ENCODE data around the gene SLC41A3. TPM values are rescaled to one million over a fixed set of nuclear protein-coding genes. Genes with fewer than 3 reads are reported as not detected.

Gene SLC41A3
- total RNA-seq, 4 donors from 2014 or later: 34.5 to 62.3 (median 37.9) TPM

DNA sequence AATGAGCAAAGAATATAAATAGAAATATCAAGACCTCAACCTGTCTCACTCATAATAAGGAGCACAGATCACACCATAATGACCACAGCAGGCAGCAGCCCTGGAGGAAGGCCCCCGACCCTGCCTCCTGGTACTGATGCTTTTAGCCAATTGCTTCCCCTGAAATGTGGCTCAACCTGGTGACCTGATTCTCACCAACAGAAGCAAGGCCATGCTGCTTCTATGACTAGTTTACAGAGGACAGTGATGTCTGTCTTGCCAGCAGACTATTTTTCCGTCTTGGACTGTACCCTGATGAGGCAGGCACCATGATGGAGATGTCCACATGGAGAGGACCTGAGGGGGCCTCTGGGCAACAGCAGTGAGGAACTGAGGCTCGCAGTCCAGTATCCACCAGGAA lies 18.0 kb downstream of the SLC41A3 start:
- TF ChIP-seq, protein P1, sequence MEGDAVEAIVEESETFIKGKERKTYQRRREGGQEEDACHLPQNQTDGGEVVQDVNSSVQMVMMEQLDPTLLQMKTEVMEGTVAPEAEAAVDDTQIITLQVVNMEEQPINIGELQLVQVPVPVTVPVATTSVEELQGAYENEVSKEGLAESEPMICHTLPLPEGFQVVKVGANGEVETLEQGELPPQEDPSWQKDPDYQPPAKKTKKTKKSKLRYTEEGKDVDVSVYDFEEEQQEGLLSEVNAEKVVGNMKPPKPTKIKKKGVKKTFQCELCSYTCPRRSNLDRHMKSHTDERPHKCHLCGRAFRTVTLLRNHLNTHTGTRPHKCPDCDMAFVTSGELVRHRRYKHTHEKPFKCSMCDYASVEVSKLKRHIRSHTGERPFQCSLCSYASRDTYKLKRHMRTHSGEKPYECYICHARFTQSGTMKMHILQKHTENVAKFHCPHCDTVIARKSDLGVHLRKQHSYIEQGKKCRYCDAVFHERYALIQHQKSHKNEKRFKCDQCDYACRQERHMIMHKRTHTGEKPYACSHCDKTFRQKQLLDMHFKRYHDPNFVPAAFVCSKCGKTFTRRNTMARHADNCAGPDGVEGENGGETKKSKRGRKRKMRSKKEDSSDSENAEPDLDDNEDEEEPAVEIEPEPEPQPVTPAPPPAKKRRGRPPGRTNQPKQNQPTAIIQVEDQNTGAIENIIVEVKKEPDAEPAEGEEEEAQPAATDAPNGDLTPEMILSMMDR (IDR thresholded peaks at IDR 0.05): no peak
- DNase-seq (ENCODE audit: low spot score) (no peak), ATAC-seq (ENCODE audit: low FRiP score) (no peak)

DNA sequence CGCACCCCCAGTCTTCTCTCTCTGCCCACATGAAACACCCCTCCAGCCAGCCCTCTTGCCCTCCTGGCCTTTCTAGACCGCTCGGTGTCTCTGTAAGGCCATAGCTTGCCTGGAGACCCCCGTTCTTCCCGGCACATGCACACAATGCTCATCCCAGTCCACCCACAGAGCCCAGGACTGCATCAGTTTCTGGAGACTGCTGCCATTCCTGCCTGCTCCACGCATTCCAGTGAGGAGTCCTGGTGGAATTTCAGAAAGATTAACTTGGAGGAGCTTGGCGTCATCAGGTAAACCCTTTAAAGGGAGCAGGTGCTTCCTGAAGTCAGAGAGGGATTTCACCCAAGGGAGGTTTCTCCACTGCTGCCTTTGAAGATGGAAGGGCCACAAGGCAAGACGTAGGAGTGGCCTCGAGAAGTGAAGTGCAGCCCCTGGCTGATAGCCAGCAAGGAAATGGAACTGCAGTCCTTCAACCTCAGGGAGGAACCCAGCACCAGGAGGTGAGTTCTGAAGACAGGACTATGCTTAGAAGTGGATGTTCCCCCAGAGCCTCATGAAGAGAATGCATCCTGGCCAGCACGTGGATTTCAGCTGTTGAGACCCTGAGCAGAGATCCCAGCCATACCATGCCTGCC lies 19.2 kb downstream of the SLC41A3 start:
- TF ChIP-seq, protein P1 (IDR thresholded peaks at IDR 0.05): no peak
- no peak for ATAC-seq (ENCODE audit: low FRiP score)
- no peak for DNase-seq (ENCODE audit: low spot score)

DNA sequence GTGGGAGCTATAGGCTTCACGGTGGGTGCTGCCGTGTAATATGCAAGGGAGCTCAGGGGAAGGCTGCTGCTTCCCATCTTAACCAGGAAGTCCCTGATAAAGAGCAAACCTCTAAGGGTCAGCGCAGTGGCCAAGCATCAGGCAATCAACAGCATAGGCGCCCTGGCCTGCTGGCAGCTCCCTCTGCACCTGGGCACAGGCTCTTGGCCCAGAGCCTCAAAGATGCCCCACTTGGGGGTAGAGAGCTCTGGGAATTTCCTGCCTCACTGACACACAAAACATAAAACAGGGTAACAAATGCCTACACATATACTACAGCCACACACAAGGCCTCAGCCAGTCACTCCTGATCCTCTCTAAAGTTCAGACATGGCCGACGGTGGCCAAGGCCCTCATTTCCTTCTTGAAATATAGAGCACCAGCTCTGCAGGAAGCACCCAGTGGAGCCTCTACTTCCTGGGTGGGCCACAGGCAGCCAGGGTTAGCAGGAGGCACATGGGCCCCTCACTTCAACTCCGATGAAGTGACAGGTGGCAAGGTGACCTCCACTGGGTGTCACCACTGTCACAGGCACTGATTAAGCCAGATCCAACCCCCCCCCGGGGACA lies 20.5 kb downstream of the SLC41A3 start:
- ATAC-seq (ENCODE audit: low FRiP score): no peak
- TF ChIP-seq, protein P1 (IDR thresholded peaks at IDR 0.05): no peak
- no peak for DNase-seq (ENCODE audit: low spot score)

DNA sequence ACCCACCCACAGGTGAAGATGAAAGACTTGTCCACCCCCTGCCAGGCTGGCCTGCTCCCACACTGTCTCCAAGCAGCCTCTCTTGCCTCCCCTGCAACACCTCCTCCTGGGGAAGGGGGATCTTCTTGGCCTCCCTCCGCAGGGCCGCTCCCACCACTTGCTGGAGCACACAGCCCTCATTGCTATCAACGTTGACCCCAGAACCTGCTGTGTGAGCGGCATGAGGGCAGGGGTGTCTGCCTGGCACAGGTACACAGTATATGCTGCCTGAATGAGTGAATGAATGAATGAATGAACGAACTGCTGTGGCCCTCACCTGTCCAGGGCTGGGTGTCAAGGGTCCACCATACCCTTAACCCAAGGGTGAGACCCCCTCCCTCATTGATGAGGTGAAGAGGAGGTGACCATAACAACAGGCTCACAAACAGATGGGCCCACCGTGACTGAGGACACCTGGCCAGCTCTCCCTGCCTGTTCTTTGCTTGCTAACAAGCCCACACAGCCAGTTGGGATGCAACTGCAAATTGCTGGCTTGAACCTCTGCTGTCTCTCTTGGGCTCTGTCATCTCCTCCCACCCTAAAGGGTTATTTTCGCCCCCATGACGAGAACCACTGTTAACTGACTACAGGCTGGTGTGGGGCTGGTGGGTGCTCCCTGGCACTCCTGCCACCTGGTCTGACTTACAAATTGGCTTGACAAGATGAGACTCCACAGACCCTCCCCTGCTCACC lies 22.5 kb downstream of the SLC41A3 start:
- ATAC-seq (ENCODE audit: low FRiP score) (no peak), DNase-seq (ENCODE audit: low spot score) (no peak)
- TF ChIP-seq, protein P1 (IDR thresholded peaks at IDR 0.05): no peak

DNA sequence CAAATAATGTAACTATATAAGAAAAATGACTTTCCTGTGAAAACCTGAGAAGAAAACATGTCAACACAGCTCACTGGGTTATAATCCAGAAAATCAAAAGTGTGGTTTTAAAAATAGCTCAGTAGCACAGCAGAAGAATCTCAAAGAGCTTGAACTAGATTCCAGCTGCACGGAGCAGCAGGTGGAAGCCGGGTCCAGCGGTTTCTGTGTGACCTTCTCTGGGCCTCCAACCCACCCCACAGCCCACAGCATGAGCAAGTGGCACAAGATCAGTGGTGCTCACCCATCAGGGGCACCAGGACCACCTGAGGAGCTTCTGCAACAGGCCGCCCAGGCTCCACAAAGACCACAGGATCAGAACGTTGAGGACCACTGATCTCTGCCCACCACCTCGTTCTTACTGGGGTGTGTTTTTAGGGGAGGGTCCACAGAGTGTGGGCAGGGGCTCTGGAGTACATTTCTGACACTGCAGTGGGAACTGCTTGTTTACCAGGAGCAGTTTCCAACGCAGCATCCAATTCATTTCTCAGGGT lies 23.2 kb downstream of the SLC41A3 start:
- ATAC-seq (ENCODE audit: low FRiP score) (no peak), DNase-seq (ENCODE audit: low spot score) (no peak)
- TF ChIP-seq, protein P1 (IDR thresholded peaks at IDR 0.05): no peak

DNA sequence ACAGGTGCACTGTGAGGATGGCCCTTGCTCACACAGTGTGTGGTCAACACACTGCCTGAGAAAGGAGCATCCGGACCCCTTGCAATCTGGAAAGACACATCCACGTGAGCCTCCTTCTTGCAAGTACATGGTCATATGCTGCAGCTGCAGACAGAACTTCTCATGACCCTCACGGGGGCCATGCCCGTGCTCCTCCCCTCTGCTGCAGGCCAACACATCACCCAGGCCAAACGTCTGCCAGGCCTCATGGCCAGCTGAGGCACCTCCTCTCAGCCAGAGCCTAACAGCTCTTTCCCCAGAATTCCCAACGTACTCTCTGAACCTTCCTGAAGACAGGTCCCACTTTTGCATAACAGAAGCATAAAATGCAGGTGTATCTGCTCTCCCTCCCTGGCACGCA lies 25.3 kb downstream of the SLC41A3 start:
- DNase-seq (ENCODE audit: low spot score): no peak
- TF ChIP-seq, protein P1 (IDR thresholded peaks at IDR 0.05): no peak
- ATAC-seq (ENCODE audit: low FRiP score): no peak
